GM19238 (cell line): ENCODE measurements around the gene ADRA1B.

Source experiments
- DNase-seq: peaks from one replicate; pipeline ENCODE4 v3.0.0; 2011; ENCODE audit warnings: low spot score; ENCODE audit not compliant: insufficient read length

ADRA1B gene

DNA sequence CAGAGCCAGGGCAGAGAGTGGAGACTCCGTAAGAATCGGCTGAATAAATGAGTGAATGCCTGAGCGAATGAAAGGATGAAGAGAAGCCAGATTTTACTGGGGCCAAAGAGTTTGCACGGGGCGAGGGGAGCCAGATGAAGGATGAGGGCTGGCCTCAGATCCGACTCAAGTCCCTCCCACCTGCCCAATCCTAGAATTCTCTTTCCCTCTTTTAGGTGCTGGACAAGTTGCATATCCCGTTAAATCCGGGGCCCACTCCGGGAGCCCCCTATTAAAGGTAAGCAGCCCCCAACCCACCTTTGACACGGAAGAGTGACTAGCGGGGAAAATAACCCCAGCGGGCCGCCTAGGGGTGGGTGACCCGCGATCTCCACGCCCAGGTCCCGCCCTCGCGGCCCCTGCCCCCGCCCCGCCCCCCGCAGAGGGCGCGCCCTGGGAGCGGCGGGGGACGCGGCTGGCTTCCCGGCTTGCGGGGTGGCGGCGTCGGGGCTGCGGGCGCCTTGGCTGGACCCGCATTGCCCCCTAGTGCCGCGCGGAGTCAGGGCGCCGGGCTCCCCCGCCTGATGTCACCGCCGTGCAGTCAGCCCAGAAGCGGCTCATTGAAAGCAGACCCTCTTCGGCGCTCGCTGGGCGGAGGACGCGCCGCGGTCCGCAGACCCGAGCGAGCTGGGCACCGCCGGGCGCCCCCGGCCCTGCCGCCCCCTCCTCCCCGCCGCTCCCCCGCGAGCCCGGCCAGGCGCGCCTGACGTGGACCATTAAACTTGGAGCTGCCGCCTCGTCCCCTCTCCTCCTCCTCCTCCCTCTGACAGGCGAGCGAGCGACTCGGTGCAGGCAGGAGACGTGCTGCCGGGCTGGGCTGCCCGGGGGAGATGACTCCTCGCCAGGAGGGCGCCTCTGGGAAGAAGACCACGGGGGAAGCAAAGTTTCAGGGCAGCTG, at the start of gene ADRA1B:
Gene ADRA1B (plus strand): TSS at position 579 of the 937 bp plus-strand sequence. CDS start 424 bp downstream, outside the sequence.
- DNase-seq, result peak; percentile 47

GRCh38 chr5:159873680-159874079, 42.6 kb upstream of the ADRA1B start:
- DNase-seq, result no peak

DNA sequence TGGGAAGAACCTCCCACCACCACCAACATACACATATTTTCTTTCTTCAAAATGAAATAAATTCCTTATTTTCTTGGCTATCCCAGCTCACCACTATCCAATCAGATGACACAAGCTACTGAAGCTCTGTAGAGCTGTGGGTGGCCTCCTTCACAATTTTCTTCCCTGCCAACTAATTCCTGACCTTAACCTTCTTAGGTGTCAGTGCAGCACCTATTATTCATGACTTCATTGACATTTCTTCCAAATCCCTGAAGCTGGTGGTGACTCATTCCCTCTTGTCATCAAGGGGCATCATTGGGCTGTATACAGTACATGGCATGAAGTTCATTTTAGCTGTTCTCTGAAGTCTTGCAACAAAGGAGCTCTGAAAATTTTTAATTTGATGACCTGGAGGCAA, 42.0 kb upstream of the ADRA1B start:
- DNase-seq, result no peak

GRCh38 chr5:159877016-159877415, 39.3 kb upstream of the ADRA1B start:
- DNase-seq, result no peak

- DNase-seq, result no peak
These were observed 38.3 kb upstream of the ADRA1B start for GRCh38 chr5:159877894-159878448.

DNA sequence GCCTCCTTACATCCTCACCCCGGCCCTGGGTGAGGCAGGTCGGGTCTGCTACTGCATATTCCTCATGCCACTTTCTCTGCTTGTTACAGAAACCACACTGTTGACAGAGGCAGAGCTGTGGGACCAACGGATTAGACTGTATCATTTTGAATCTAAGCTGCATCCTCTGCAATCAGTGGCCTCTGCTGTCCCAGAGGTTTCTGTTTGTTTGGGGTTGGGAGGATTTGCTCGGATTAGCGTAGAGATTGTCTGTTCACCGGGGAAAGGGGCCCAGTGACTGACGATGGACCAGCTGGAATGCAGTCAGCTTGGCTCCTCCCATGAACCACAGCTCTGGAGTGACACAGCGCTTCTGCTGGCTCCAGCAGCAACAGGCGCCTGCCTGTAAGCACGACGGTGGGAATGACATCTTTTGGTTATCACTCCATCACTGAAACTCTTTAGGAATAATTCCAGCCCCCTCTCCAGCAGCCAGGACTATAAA, 37.3 kb upstream of the ADRA1B start:
- DNase-seq, result no peak

DNA sequence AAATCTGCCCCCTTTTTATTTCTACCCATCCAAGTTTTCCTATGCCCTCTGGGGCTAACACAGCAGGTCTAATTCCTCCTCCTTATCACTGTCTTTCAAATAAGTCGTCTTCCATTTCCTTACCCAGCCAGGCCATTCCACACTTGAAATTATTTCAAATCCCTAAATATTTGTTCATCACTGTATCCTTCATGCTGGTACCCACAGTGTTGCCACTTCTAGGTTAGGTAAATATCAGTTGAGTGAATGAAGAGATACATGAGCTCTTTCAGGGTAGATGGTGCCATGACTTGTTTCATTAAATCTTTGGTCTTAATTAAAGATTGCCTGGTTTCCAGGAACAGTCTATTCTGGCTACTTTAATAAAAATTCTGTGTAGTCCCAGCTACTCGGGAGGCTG, 35.6 kb upstream of the ADRA1B start:
- no peak for DNase-seq

GRCh38 chr5:159881967-159882366, 34.3 kb upstream of the ADRA1B start:
- no peak for DNase-seq

GRCh38 chr5:159883522-159883950, 32.7 kb upstream of the ADRA1B start:
- no peak for DNase-seq

DNA sequence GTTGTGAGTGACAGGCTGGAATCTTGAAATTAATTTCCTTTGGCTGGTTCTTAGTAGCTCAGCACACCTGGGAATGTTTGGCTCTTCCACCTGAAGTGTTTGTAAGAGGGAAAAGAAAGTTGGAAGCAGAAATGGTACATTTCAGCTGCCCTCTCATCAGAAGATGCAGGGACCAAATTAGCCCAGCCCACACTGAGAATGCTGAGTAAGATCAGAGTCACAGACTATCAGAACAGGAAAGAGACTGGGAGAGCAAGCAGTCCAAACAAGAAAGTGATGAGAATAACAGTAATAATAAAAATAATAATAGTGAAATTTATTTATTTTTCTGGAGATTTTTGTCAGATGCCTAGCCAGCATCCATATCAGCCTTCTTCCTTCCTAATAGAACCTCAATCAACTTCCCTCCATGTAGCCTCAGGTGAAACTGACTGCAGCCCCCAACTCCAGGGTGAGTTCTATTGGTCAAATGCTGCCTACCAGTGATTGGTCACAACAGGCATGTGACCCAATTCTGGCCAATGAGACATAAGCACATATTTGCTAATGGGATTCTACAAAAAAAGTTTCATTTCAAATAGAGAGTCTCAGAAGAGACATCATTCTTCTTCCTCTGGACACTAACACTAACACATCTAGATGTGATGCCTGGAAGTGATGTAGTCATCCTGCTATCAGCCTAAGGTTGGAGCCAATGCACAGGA, 31.2 kb upstream of the ADRA1B start:
- DNase-seq, result no peak

DNA sequence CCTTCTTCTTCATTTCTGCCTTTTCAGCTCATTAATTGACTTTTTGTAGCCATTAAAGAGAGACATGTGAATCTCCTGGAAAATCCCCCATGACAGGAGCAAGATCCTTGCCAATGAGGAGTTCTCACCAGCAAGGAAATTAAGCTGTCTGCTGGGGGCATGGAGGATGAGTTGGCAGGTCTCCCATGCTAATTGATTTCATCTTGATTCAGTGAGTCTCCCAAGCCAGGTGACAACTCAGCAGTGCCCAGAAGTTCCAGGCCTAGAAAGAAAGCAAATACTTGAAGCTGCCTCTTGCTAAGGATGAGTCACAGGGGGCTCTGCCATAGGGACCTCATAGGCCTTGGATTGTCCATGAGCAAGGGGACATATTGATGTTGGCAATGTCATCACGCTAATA, 30.0 kb upstream of the ADRA1B start:
- DNase-seq, result no peak

DNA sequence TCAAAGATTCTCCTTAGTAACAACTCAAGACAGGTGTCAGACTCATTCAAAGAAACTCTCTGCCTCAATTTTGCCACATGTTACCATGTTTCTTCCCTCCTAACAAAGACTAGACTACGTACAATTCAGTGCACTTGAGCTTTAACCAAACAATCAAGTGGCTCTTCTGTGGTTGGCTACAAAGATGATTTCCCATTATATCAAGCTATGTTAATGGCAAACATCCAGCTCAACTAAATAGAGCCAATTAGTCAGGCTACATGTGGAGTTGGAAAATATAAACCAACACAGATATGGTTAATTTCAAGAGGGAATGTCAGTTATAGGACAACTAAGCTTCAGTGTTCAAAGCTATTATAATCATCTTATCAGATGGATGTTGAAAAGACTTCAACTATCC, 29.2 kb upstream of the ADRA1B start:
- no peak for DNase-seq

DNA sequence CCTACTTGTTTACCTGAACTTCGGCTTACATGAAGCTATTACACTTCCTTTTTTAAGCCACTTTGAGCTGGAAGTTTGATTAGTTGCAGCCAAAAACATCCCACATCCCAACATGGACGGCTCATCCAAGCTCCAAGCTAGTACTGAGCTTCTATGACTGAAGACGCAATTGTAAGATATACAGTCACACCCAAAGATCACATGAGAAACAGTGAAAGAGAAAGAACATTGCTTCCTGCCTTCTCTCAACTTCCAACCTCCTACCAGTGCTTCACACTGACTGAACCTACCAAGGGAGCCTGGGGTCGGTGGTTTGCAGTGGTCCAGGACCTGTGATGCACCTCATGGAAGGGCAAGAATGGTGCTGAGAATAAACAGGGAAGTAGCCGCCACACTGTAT, 27.4 kb upstream of the ADRA1B start:
- DNase-seq, result no peak

DNA sequence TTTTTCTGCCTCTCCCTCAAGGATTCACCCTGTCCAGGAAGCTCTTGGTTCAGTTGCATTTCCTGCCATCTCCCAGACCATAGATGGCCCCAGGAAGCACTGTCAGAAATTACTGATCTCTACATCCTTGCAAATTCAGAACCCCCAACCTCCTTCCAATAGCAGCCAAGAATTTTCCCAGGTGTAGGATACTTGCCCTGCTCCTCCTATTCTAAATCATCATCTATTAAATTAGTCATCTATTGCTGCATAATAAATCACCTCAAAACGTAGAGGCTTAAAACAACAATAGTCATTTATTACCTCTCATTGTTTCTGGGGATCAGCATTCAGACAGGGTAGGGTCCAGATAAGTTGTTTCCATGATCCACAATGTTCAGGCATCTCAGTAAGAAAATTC, 26.1 kb upstream of the ADRA1B start:
- no peak for DNase-seq

GRCh38 chr5:159891371-159891770, 24.9 kb upstream of the ADRA1B start:
- no peak for DNase-seq

DNA sequence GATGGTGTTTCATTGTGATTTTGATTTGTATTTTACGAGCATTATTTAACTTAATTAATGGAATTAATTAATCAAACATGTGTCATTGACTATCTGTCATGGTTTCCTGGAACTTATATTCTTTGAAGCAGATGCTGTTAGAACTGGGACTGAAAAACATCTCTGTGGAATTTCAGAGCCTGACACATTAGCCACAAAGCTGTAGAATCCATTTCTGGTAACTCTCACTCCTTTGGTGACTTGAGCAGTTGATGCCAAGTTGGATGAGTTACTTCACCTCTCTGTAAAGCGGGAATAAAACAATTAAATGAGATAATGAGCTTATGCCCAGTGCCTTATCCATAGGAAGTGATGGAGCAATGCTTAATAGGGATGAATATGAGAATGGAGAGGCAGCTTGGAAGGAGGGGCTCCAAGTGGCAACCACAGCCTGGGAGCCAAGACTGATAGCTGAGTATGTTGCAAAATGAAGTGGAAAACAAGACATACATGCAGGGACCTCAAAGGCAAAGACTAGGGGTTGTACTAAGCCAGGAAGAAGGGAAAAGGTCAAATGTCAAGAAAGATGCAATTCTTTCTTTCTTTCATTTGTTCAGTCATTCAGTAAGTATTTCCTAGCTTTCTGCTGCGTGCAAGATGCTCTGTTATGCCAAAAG, 23.1 kb upstream of the ADRA1B start:
- no peak for DNase-seq

GRCh38 chr5:159894149-159894720, 22.0 kb upstream of the ADRA1B start:
- DNase-seq, result no peak

DNA sequence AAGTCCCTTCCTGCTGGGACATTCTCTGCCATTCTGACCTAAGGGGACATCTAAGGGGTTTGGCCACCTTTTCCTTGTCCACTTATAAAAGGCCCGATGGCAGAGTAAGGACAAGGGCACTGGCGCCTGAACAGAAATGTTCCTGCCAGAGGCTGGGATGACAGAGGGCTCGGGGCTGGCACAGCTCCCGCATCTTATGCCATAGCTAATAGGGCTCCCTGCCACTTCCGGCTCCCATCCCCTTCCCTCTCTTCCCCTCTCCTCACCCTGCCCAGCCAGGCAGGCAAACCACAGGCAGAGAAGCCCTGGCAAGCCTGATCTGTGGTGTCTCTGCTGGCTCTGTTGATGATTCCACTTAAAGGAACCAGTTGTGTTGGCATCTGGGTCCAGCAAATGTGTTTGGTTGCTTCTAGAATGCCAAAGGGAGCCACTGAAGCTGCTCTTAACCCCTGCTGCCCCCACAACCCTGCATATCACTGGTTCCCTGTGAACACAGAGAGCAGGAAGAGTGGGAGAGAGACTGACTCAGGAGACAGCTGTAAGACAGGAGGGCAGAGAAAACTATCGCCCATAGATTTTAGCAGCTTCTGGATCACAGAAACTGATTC, 18.4 kb upstream of the ADRA1B start:
- DNase-seq, result no peak

DNA sequence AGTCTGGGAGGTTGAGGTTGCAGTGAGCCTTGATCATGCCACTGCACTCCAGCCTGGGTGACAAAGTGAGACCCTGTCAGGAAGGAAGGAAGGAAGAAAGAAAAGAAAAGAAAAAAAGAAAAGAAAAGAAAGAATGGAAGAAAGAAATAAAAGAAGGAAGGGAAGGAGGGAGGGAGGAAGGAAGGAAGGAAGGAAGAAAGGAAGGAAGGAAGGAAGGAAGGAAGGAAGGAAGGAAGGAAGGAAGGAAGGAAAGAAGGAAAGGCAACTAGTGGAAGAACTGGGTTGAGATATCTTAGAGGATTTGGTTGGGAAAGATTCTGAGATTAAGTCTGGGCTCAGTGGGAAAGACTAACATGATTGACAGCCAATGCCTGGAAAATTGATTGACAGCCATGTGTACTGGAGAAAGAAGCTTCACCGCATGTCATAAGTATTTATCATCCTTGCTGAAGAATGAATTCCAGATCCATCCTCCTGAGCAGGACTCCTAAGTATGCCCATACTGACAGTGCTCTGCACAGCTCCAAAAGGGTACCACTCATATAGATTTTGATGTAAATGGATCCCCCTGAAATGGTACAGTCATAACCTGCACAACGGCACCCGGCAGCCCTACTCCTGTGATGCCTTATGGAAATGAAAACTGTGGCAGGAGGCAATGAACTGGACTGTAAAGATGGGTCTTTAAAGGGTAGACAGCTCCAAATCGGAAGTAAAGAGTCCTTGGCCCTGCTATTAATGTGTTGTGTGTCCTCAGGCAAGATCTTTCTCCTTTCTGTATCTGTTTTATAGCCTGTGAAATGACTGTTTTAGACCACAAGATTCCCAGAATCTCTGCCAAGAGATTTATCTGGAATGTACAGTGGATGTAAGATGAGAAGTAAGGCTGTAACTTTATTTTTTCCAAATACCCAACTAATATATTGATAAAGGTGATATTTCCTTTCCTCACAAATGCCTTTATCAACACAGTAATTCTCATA, 16.9 kb upstream of the ADRA1B start:
- no peak for DNase-seq

DNA sequence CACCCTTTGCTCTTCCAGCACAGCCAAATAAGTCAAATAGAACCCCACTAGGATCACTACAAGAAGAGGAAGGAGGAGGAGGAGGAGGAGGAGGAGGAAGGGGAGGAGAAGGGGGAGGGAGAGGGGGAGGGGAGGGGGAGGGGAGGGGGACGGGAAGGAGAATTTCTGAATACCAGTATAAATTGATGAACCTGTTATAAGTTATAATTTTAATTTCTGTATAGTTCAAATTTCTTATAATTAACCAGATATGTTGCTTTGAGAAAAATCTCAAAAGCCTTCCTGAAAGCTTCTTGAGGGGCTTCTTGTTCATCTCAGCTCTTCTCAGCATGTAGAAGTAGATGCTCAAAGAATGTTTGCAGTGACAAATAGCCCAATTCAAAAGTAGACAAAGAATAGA, 15.0 kb upstream of the ADRA1B start:
- DNase-seq, result no peak
